ENCODE measurements around the gene DCX.
"Not testable (repeated sequence)": the region's sequence is repeated elsewhere in the genome, so short reads cannot be mapped to it uniquely, and the experiment has no call there.

The DCX gene

GRCh38 chrX:111365770-111366325 is 46.1 kb downstream of the DCX start:
- DNase-seq, result no peak

- no peak for DNase-seq
Measured at GRCh38 chrX:111363741-111364140, 48.3 kb downstream of the DCX start.

- no peak for DNase-seq
Measured at GRCh38 chrX:111361751-111362150, 50.2 kb downstream of the DCX start.

- DNase-seq, result no peak
Measured at GRCh38 chrX:111360839-111361238, 51.2 kb downstream of the DCX start.

GRCh38 chrX:111355523-111356115 is 56.4 kb downstream of the DCX start:
- no peak for DNase-seq

- no peak for DNase-seq
Measured at GRCh38 chrX:111354496-111354895, 57.5 kb downstream of the DCX start.

- no peak for DNase-seq
Measured at GRCh38 chrX:111353793-111354192, 58.2 kb downstream of the DCX start.

GRCh38 chrX:111352424-111352823 is 59.6 kb downstream of the DCX start:
- peak; percentile 11 for DNase-seq

GRCh38 chrX:111349934-111350333 is 62.1 kb downstream of the DCX start:
- no peak for DNase-seq

- no peak for DNase-seq
Measured at GRCh38 chrX:111349101-111349500, 62.9 kb downstream of the DCX start.

GRCh38 chrX:111348429-111348828 is 63.6 kb downstream of the DCX start:
- no peak for DNase-seq

GRCh38 chrX:111346150-111346549 is 65.8 kb downstream of the DCX start:
- DNase-seq, result not testable (repeated sequence)

- DNase-seq, result no peak
Measured at GRCh38 chrX:111340054-111340453, 71.9 kb downstream of the DCX start.

- no peak for DNase-seq
Measured at GRCh38 chrX:111339212-111339611, 72.8 kb downstream of the DCX start.

GRCh38 chrX:111338095-111338698 is 73.8 kb downstream of the DCX start:
- no peak for DNase-seq

- no peak for DNase-seq
Measured at GRCh38 chrX:111337067-111337637, 74.8 kb downstream of the DCX start.

GRCh38 chrX:111336141-111336540 is 75.9 kb downstream of the DCX start:
- no peak for DNase-seq

GRCh38 chrX:111329370-111329769 is 82.6 kb downstream of the DCX start:
- no peak for DNase-seq

GRCh38 chrX:111328858-111329257 is 83.1 kb downstream of the DCX start:
- no peak for DNase-seq

- DNase-seq, result no peak
Measured at GRCh38 chrX:111322231-111322855, 89.6 kb downstream of the DCX start.

GRCh38 chrX:111319451-111319850 is 92.5 kb downstream of the DCX start:
- no peak for DNase-seq

GRCh38 chrX:111318901-111319300 is 93.1 kb downstream of the DCX start:
- no peak for DNase-seq

- no peak for DNase-seq
Measured at GRCh38 chrX:111309083-111309482, 102.9 kb downstream of the DCX start.

GRCh38 chrX:111308039-111308438 is 104.0 kb downstream of the DCX start:
- no peak for DNase-seq

Measured in NCI-H345 (cell line).